OCI-LY1 (cell line): Measurements from ENCODE around the gene TSKS.

ENCODE experiments used
- EZH2 ChIP-seq: fragments of 200-600 bp; sonication (generic), shearing (Covaris generic); IDR thresholded peaks from 2 replicates; pipeline ENCODE4 v1.8.0; 2017; ENCODE audit warnings: borderline replicate concordance, mixed run types, mild to moderate bottlenecking, antibody characterized with exemption, low read length, moderate library complexity, mixed read lengths
- TF ChIP-seq, protein P1 (sequence below): fragments of 200-600 bp; sonication (generic), shearing (Covaris generic); IDR thresholded peaks from 2 replicates; pipeline ENCODE4 v1.5.1; 2017; ENCODE audit warnings: mild to moderate bottlenecking, antibody characterized with exemption, low read length, moderate library complexity, mixed read lengths

DNA sequence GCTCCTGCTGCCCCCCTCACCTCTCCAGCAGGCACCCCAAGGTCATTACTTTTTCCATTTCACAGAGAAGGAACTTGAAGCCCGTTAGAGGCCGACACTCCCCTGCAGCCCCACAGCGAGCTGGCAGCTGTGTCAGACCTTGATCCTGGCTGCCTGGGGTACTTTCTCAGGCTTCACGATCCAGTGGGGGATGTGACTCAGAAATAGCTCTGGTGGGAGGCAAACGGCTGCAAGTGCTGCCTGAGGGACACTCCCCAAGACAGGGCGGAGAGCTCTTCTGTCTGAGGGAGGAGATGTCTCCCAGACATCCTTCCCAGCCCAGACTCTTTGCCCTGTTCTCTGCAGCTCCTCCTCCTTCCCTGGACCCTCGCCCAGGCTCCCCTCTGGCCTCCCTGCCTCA, 4.8 kb downstream of the TSKS start:
- TF ChIP-seq EZH2, result no peak
- TF ChIP-seq, protein P1, sequence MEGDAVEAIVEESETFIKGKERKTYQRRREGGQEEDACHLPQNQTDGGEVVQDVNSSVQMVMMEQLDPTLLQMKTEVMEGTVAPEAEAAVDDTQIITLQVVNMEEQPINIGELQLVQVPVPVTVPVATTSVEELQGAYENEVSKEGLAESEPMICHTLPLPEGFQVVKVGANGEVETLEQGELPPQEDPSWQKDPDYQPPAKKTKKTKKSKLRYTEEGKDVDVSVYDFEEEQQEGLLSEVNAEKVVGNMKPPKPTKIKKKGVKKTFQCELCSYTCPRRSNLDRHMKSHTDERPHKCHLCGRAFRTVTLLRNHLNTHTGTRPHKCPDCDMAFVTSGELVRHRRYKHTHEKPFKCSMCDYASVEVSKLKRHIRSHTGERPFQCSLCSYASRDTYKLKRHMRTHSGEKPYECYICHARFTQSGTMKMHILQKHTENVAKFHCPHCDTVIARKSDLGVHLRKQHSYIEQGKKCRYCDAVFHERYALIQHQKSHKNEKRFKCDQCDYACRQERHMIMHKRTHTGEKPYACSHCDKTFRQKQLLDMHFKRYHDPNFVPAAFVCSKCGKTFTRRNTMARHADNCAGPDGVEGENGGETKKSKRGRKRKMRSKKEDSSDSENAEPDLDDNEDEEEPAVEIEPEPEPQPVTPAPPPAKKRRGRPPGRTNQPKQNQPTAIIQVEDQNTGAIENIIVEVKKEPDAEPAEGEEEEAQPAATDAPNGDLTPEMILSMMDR, result no peak
